Fibroblast of villous mesenchyme (primary cell): ENCODE data around the gene RAB40C. TPM values are rescaled to one million over a fixed set of nuclear protein-coding genes. Genes with fewer than 3 reads are reported as not detected.
A peak's percentile ranks its signal among the peaks of the same experiment; 100 is the strongest.

ENCODE experiments used
- DNase-seq: peaks from one replicate; pipeline ENCODE4 v3.0.0-alpha.2; 2010; ENCODE audit warnings: low read depth
- H3K4me3 ChIP-seq: 2 replicates; pipeline ENCODE4 v1.5.1; 2011; ENCODE audit warnings: low read depth, mild to moderate bottlenecking, low read length
- CTCF ChIP-seq: IDR thresholded peaks from 2 replicates; pipeline ENCODE4 v1.5.1; 2012; ENCODE audit warnings: low read depth, mild to moderate bottlenecking, low read length; ENCODE audit not compliant: insufficient read depth
- total RNA-seq: library from RNA; depleted of rRNA; stranded (reverse); fragments of >200 nt; gene quantifications from 2 replicates; pipeline ENCODE4 v1.2.3, GENCODE V29; 2012

Gene RAB40C
- total RNA-seq, 1 donor = 9.9 TPM

GRCh38 chr16:654034-654433 lies 64.2 kb downstream of the RAB40C start:
- no peak for TF ChIP-seq CTCF
- no peak overlapping the region for H3K4me3 ChIP-seq
- no peak for DNase-seq

DNA sequence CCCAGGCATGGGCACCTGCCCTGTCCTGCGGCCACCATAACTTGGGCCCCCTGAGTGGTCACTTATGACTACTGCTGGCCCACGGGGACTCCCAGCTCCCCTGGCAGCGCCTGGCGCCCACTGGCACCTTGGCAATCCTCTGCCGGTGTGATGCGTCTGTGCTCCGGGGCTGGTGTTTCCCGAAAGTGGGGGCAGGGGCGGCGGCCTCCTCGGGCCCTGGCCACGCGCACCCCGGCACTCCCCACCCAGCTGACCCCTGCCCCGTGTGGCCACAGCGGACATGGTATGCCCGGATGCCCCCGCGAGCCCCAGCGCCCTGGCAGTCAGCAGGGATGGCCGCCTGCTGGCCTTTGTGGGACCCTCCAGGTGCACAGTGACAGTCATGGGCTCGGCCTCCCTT lies 67.6 kb downstream of the RAB40C start:
- TF ChIP-seq CTCF = no peak
- DNase-seq = no peak
- no peak overlapping the region for H3K4me3 ChIP-seq

- no peak for DNase-seq
- no peak overlapping the region for H3K4me3 ChIP-seq
These were observed 69.1 kb downstream of the RAB40C start for GRCh38 chr16:658679-659571.

DNA sequence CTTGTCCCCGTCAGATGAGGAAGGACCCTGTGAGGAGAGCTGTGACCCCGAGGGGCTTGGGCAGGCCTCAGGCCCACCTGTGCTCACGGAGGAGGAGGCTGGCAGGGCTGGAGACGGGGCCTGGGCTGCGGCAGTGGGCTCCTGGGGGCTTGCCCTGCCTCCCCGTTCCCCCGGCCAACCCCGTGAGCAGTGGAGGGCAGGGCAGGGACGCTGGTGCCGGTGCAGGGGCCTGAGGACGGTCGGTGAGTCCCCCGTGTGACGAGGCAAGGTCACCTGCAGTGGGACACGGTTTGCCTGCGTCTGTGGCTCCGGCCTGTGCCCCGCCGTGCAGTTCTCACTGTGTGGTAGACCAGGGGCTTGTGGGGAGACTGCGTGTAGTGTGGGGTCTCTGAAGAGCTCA lies 69.8 kb downstream of the RAB40C start:
- no peak overlapping the region for H3K4me3 ChIP-seq
- no peak for DNase-seq
- TF ChIP-seq CTCF = no peak

More at GRCh38 chr16:658679-659571, 69.1 kb downstream of the RAB40C start:
- no peak for TF ChIP-seq CTCF

- no peak overlapping the region for H3K4me3 ChIP-seq
- no peak for DNase-seq
- no peak for TF ChIP-seq CTCF
These were observed 70.2 kb downstream of the RAB40C start for GRCh38 chr16:660132-660458.

DNA sequence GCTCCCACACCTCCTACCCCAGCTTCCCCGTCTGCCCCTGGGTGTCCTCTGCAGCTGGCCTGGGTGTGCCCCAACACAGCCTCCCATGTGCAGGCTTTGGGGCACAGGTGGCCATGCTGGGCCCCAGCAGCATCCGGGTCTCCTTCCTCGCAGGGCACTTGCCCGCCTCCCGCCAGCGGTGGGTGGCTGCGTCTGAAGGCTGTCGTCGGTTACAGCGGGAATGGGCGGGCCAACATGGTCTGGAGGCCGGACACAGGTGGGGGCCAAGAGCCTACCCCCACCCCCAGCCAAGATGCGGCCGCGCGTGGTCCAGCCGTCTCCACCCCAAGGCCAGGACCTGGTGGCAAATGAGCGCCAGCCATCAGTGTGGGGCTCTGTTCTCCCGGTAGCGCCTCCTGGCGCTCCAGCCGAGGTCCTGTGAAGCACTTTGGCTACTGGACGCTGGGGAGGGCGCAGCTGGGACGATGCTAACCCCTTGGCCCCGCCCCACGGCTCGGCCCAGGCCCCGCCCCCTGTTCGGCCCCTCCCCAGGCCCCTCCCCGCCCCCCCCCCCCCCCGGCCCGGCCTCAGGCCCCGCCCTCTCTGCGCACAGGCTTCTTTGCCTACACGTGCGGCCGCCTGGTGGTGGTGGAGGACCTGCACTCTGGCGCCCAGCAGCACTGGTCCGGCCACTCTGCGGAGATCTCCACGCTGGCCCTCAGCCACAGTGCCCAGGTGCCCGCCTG lies 70.8 kb downstream of the RAB40C start:
- H3K4me3 ChIP-seq = no peak overlapping the region
- peak; percentile 78 for DNase-seq
- peak; percentile 45 for TF ChIP-seq CTCF
